Small intestine (tissue), 7 donors: Measurements from ENCODE around the gene IFNLR1. TPM values are rescaled to one million over a fixed set of nuclear protein-coding genes. Genes with fewer than 3 reads are reported as not detected.

Experiments used
- DNase-seq, 2 donors: peaks; one replicate each; pipeline versions ENCODE4 v3.0.0 to v3.0.0-alpha.2; 2013
- FAIRE-seq: peaks from 2 replicates; lab custom pipeline; 2012; peaks lifted over from hg19 to GRCh38; lab: Jason Lieb, UNC
- H3K27ac ChIP-seq, 3 donors: one replicate each; pipeline ENCODE4 v1.5.1; 2013; ENCODE audit warnings: low read length in 2 of 3, mild to moderate bottlenecking in 2 of 3, control low read depth in 1 of 3, inconsistent platforms in 1 of 3, low read depth in 1 of 3, moderate library complexity in 1 of 3
- H3K27me3 ChIP-seq, 3 donors: one replicate each; pipeline ENCODE4 v1.6.1; 2013; ENCODE audit warnings: low read length in 3 of 3, inconsistent platforms in 1 of 3; ENCODE audit not compliant: control insufficient read depth in 3 of 3, insufficient read depth in 3 of 3
- H3K36me3 ChIP-seq, 3 donors: one replicate each; pipeline ENCODE4 v1.6.1; 2013; ENCODE audit warnings: low read length in 3 of 3, inconsistent platforms in 1 of 3, low read depth in 1 of 3, mild to moderate bottlenecking in 1 of 3, moderate library complexity in 1 of 3; ENCODE audit not compliant: control insufficient read depth in 3 of 3, insufficient read depth in 2 of 3
- H3K4me1 ChIP-seq, 3 donors: one replicate each; pipeline ENCODE4 v1.6.1; 2013; ENCODE audit warnings: low read length in 2 of 3, inconsistent platforms in 1 of 3, low read depth in 1 of 3, mild to moderate bottlenecking in 1 of 3, moderate library complexity in 1 of 3; ENCODE audit not compliant: control insufficient read depth in 3 of 3, insufficient read depth in 2 of 3
- H3K4me3 ChIP-seq, 3 donors: one replicate each; pipeline ENCODE4 v1.5.1; 2013; ENCODE audit warnings: low read length in 3 of 3, control low read depth in 1 of 3, inconsistent platforms in 1 of 3, low read depth in 1 of 3, mild to moderate bottlenecking in 1 of 3, moderate library complexity in 1 of 3
- H3K9me3 ChIP-seq, 2 donors: one replicate each; pipeline ENCODE4 v1.6.1; 2013; ENCODE audit warnings: low read depth in 1 of 2, low read length in 1 of 2; ENCODE audit not compliant: control insufficient read depth in 2 of 2, insufficient read depth in 1 of 2
- WGBS, 3 donors: extraction: QIAGEN DNeasy Blood & Tissue Kit; methylation state at CpG; one replicate each; pipeline ENCODE4 v1.1.7; 2013; 5-methylcytosine and 5-hydroxymethylcytosine counted together
- polyA plus RNA-seq, 4 donors: library from polyadenylated mRNA; stranded (reverse) in 3 of 4; unstranded in 1 of 4; fragments of 200-250 nt in 3 of 4; fragments of 120-200 nt in 1 of 4; gene quantifications; one replicate each; pipeline versions ENCODE4 v1.2.1 to v1.2.3, GENCODE V29; 2013
- donor health status: healthy with polysubstance abuse.
- donor health status: control.
- donor health status: control.
- donor health status: Bipolar disorder and iron deficiency.
- donor health status: healthy.

Gene IFNLR1
- polyA plus RNA-seq, 4 donors: 4.8 to 9.8 (median 6.9) TPM

GRCh38 chr1:24119489-24119858 lies 67.6 kb downstream of the IFNLR1 start:
- H3K4me3 ChIP-seq: no peak overlapping the region
- no peaks in the 10 kb centered on the region for H3K27me3 ChIP-seq
- H3K9me3 ChIP-seq: no peaks in the 10 kb centered on the region
- no peak for FAIRE-seq
- peak overlapping the region; percentile 66 to 94 (median 88) for H3K27ac ChIP-seq
- peaks cover 0 to 70% (median 13%) of the 10 kb centered on the region in 3 donors for H3K4me1 ChIP-seq
- no peak for DNase-seq
- WGBS, 3 donors: 34 to 50% (median 35%) methylated on average over 5 of the region's 5 CpGs
- peaks cover 0 to 66% (median 9%) of the 10 kb centered on the region in 3 donors for H3K36me3 ChIP-seq

DNA sequence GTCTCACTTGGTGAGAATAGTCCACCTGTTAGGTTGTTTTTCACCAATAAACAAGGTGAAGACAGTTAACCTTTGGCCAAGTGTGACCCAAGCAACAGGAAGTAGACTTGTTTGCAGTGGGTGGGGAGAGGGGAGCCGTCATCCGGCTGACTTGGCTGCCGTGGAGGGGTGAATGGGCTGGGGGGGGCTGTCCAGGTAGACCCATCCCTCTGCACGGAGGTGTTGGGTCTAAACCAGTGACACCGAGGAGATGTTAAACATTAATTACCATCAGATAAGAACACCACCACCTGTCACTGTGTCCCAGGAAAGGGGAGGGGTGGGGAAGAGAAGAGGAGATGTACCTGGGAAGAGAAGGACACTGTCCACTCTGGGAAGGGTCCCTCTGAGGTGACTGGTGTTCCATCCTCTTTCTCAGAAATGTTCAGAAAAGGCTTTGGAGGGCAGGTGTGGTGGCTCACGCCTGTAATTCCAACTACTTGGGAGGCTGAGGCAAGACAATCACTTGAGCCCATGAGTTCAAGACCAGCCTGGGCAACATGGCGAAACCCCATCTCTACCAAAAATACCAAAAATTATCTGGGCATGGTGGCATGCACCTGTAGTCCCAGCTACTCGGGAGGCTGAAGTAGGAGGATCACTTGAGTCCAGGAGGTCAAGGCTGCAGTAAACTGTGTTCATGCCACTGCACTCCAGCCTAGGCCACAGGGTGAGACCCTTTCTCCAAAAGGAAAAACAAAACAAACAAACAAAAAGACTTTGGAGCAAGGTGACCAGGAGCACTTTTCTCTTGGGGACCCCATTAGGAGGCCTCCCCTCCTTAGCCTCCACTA lies 68.5 kb downstream of the IFNLR1 start:
- H3K27me3 ChIP-seq: peaks cover 0 to 2% (median 0%) of the 10 kb centered on the region in 3 donors
- H3K4me3 ChIP-seq: no peak overlapping the region
- H3K4me1 ChIP-seq: peaks cover 0 to 75% (median 13%) of the 10 kb centered on the region in 3 donors
- peaks cover 0 to 58% (median 9%) of the 10 kb centered on the region in 3 donors for H3K36me3 ChIP-seq
- FAIRE-seq (no peak), DNase-seq (peak; percentile 65 to 94)
- 32 to 60% (median 35%) methylated on average over 8 of the region's 8 CpGs for WGBS, 3 donors
- H3K9me3 ChIP-seq: no peaks in the 10 kb centered on the region
- peak overlapping the region; percentile 66 to 94 (median 88) for H3K27ac ChIP-seq

DNA sequence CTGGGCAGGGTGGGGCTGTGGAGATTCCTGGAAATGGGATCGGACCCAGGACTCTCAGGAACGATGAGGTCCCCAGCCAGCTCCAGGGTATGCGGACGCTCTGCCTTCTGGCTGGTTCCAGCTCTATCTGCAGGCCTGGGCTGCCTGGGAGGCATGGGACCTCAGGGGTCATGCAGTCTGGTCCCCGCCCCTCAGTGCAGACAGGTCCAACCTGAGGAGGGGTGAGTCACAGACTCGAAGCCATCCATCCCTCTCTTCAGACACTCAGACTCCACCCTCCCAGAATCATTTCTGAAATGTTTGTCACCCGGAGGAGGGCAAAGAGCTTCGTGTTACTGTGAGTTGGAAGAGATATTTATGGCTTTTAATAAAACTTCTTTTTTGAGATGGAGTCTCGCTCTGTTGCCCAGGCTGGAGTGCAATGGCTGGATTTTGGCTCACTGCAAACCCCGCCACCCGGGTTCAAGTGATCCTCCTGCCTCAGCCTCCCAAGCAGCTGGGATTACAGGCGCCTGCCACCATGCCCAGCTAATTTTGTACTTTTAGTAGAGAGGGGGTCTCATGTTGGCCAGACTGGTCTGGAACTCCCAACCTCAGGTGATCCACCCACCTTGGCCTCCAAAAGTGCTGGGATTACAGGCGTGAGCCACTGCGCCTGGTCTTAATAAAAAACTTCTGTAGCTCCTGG lies 69.2 kb downstream of the IFNLR1 start:
- DNase-seq: peak; percentile 67 to 86
- Histone ChIP-seq H3K4me1 (peaks cover 0 to 81% (median 13%) of the 10 kb centered on the region in 3 donors), H3K9me3 (no peaks in the 10 kb centered on the region), H3K27ac (peak overlapping the region; percentile 59 to 94 (median 66)), H3K27me3 (peaks cover 0 to 5% (median 0%) of the 10 kb centered on the region in 3 donors), H3K36me3 (peaks cover 0 to 50% (median 4%) of the 10 kb centered on the region in 3 donors), H3K4me3 (no peak overlapping the region)
- 52 to 73% (median 58%) methylated on average over 14 of the region's 14 CpGs for WGBS, 3 donors
- FAIRE-seq: no peak

DNA sequence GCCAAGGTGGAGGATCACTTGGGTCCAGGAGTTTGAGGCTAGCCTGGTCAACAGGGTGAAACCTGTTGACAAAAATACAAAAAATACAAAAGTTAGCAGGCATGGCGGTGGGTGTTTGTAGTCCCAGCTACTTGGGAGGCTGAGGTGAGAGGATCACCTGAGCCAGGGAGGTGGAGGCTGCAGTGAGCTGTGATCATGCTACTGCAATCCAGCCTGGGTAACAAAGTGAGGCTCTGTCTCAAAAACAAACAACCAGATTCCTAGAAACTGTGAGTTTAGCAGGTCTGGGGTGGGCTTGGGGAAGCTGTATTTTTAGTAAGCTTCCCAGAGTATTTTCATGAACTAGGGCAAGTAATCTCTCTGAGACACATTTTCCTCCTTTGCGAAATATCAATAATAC lies 70.0 kb downstream of the IFNLR1 start:
- peaks cover 0 to 45% (median 2%) of the 10 kb centered on the region in 3 donors for H3K36me3 ChIP-seq

DNA sequence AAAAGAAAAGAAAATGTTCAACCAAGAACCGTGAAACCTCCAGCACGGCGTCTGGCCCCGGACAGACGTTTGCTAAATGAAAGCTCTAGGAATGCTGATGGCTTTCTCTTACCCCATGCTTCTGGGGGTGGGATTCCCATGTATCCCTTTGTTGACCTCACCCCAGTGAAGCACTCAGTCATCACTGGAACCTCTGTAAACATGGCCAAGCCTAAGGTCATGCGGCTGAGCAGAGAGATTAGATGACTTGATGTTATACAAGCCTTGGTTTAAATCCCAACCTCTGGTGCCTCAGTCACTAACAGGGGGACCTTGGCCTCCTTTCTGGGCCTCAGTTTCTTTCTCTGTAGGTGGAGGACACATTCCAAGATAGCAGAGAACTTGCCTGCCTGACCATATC lies 72.3 kb downstream of the IFNLR1 start:
- DNase-seq: no peak
- 84 to 89% (median 88%) methylated on average over 6 of the region's 6 CpGs for WGBS, 3 donors

More for the DNA sequence above, 70.0 kb downstream of the IFNLR1 start:
- Histone ChIP-seq H3K4me1 (peaks cover 0 to 87% (median 13%) of the 10 kb centered on the region in 3 donors), H3K4me3 (no peak overlapping the region), H3K27ac (peak overlapping the region in 1 of 3 donors; percentile 94), H3K27me3 (peaks cover 0 to 5% (median 0%) of the 10 kb centered on the region in 3 donors), H3K9me3 (no peaks in the 10 kb centered on the region)
- FAIRE-seq (no peak), DNase-seq (no peak)
- 86 to 98% (median 94%) methylated on average over 2 of the region's 2 CpGs for WGBS, 3 donors

DNA sequence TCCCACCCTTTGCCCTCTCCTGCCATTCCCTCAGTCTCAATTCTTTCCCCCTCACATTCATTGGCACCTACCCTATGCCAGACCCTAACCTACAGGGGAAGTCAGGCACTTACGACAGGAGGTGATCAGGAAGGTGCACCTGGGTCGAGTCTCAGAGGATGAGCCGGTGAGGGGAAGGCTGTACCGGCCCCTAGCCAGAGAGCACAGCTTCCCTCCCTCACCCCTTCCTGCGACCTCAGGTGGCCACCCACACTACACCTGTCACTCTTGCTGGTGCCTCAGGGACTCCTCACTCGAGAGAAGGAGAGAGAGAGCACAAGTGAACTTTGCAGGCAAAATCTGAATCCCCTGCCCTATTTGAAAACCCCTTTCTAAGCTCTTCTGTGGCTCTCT lies 73.5 kb downstream of the IFNLR1 start:
- Histone ChIP-seq H3K27me3 (peaks cover 0 to 6% (median 0%) of the 10 kb centered on the region in 3 donors), H3K36me3 (peaks cover 0 to 15% (median 0%) of the 10 kb centered on the region in 3 donors), H3K9me3 (no peaks in the 10 kb centered on the region), H3K27ac (no peak overlapping the region), H3K4me3 (no peak overlapping the region), H3K4me1 (peaks cover 0 to 86% (median 3%) of the 10 kb centered on the region in 3 donors)
- FAIRE-seq (no peak), DNase-seq (peak in 1 of 2 donors; percentile 32)
- WGBS, 3 donors: 26 to 64% (median 42%) methylated on average over 5 to 6 of the region's 6 CpGs

More for the DNA sequence above, 72.3 kb downstream of the IFNLR1 start:
- H3K27ac ChIP-seq: no peak overlapping the region
- no peak overlapping the region for H3K4me3 ChIP-seq
- FAIRE-seq: no peak
- H3K36me3 ChIP-seq: peaks cover 0 to 25% (median 0%) of the 10 kb centered on the region in 3 donors
- H3K9me3 ChIP-seq: no peaks in the 10 kb centered on the region
- H3K27me3 ChIP-seq: peaks cover 0 to 6% (median 0%) of the 10 kb centered on the region in 3 donors
- peaks cover 0 to 86% (median 11%) of the 10 kb centered on the region in 3 donors for H3K4me1 ChIP-seq

DNA sequence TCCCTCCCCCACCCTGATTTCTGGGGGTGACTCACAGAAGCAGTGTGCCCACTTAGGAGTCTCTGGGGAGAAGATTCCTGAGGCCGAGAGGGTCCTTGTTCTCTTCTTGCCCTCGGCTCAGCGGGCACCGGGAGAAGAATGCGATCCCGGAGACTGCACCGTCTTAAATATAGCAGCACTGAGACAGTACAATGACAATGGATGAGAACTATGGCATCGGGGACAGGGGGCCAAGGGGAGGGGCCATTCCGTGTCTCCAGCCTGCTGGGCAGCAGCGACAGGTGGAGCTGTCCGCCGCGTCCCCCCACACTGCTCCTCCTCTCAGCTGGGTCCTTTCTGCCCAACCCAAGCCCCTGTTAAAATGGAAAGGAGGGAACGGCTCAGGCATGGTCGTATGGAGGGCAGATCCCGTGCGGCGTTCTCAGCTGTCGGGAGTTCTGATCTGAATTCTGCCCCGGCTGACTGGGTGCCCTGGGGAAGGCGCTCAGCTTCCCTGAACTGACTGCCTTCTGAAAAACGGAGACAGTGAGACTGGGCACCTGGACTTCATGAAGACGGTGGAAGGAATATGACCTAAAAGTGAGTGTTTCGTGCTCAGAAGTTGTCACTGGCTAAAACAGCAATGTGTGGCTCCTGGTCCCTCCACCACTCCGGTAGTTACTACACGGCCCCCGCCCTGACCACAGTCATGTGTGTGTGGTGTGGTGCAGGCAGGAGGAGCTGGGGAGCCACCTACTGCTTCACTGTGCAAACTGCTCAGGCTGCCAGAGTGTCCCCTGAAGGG lies 74.9 kb downstream of the IFNLR1 start, which contains the start of gene MYOM3:
TSS of gene MYOM3 (minus strand) at position 140 of the 784 bp plus-strand sequence. CDS start 3,499 bp downstream, outside the sequence.
- FAIRE-seq: no peak
- Histone ChIP-seq H3K36me3 (peaks cover 0 to 13% (median 0%) of the 10 kb centered on the region in 3 donors), H3K4me1 (peaks cover 0 to 78% (median 0%) of the 10 kb centered on the region in 3 donors), H3K27ac (peak within 1 kb of the TSS in 1 of 3 donors; percentile 78), H3K27me3 (peaks cover 0 to 6% (median 0%) of the 10 kb centered on the region in 3 donors), H3K4me3 (peak within 1 kb of the TSS in 1 of 3 donors; percentile 35), H3K9me3 (no peaks in the 10 kb centered on the region)
- peak; percentile 81 to 91 for DNase-seq
- WGBS, 3 donors: 26 to 37% (median 32%) methylated on average over 27 of the region's 27 CpGs
